T-helper 17 cell (primary cell): Measurements from ENCODE around the gene FNIP1. TPM values are rescaled to one million over a fixed set of nuclear protein-coding genes. Genes with fewer than 3 reads are reported as not detected.
A peak's percentile ranks its signal among the peaks of the same experiment; 100 is the strongest.
"Not testable (repeated sequence)": the region's sequence is repeated elsewhere in the genome, so short reads cannot be mapped to it uniquely, and the experiment has no call there.

Experiments
- ATAC-seq: fragments of 150-1000 bp; cut with Tn5 transposase; 2 replicates; pipeline ENCODE4 v1.10.0; 2021; ENCODE audit warnings: mild to moderate bottlenecking, moderate library complexity
- DNase-seq, 3 donors: peaks; one replicate each; pipeline versions ENCODE4 v3.0.0 to v3.0.0-alpha.2; 2020 to 2021
- H3K9me3 ChIP-seq: one replicate; pipeline ENCODE4 v1.7.0; 2013; ENCODE audit warnings: low read length, mild to moderate bottlenecking; ENCODE audit not compliant: control insufficient read depth, poor library complexity, severe bottlenecking
- H3K27ac Mint-ChIP-seq: one replicate; pipeline ENCODE4 v1.8.0; 2022; ENCODE audit warnings: mild to moderate bottlenecking, moderate library complexity, mixed read lengths
- H3K27me3 Mint-ChIP-seq: one replicate; pipeline ENCODE4 v1.8.0; 2022; ENCODE audit warnings: mixed read lengths
- H3K36me3 Mint-ChIP-seq: one replicate; pipeline ENCODE4 v1.8.0; 2022; ENCODE audit warnings: low read depth, mixed read lengths
- H3K4me1 Mint-ChIP-seq: one replicate; pipeline ENCODE4 v1.8.0; 2022; ENCODE audit warnings: mild to moderate bottlenecking, mixed read lengths
- H3K4me3 Mint-ChIP-seq: one replicate; pipeline ENCODE4 v1.8.0; 2022; ENCODE audit warnings: mild to moderate bottlenecking, moderate library complexity, mixed read lengths
- total RNA-seq, 4 donors: library from RNA in 2 of 4; stranded (reverse) in 2 of 4; gene quantifications; one replicate each; pipeline ENCODE4 v1.2.3 and lab custom pipeline; 2022 to 2026

FNIP1 gene
- total RNA-seq, 2 donors from 2014 or later = 27.5 to 28.8 TPM

DNA sequence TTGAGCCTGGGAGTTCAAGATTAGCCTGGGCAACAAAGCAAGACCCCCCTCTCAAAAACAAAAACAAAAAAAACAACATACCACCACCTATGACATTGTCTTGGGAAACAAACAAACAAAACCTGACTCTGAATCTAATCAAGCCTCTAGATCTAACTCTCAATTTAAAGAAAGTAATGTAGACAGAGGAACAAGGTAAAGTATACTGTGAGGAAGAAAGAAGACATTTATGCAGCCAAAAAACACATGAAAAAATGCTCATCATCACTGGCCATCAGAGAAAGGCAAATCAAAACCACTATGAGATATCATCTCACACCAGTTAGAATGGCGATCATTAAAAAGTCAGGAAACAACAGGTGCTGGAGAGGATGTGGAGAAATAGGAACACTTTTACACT lies 18.7 kb downstream of the FNIP1 start:
- H3K27me3 Mint-ChIP-seq, H3K9me3 ChIP-seq, H3K36me3 Mint-ChIP-seq, H3K4me3 Mint-ChIP-seq, H3K27ac Mint-ChIP-seq, ATAC-seq, DNase-seq: not testable (repeated sequence)
- H3K4me1 Mint-ChIP-seq = peaks cover 20% of the 10 kb centered on the region

DNA sequence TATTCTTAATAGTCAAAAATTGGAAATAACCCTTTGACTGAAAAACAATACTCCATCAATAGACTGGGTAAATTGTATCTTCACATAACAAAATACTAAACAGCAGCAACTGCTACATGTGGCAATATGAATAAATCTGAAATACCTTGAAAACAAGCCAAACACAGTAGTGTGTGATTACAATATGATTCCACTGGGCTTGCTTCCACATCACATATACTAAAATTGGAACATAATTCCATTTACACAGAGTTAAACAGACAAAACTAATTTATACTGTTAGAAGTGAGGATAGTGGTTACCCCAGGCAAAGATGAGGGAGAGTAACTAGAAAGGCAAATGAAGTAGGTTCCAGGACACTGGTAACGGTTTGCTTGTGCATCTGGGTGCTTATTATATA lies 20.4 kb downstream of the FNIP1 start:
- H3K4me3 Mint-ChIP-seq = no peak overlapping the region
- H3K4me1 Mint-ChIP-seq = peaks cover 17% of the 10 kb centered on the region
- ATAC-seq (no peak), DNase-seq (no peak)
- H3K36me3 Mint-ChIP-seq = no peaks in the 10 kb centered on the region
- no peaks in the 10 kb centered on the region for H3K27me3 Mint-ChIP-seq
- no peak overlapping the region for H3K27ac Mint-ChIP-seq
- H3K9me3 ChIP-seq = no peaks in the 10 kb centered on the region

DNA sequence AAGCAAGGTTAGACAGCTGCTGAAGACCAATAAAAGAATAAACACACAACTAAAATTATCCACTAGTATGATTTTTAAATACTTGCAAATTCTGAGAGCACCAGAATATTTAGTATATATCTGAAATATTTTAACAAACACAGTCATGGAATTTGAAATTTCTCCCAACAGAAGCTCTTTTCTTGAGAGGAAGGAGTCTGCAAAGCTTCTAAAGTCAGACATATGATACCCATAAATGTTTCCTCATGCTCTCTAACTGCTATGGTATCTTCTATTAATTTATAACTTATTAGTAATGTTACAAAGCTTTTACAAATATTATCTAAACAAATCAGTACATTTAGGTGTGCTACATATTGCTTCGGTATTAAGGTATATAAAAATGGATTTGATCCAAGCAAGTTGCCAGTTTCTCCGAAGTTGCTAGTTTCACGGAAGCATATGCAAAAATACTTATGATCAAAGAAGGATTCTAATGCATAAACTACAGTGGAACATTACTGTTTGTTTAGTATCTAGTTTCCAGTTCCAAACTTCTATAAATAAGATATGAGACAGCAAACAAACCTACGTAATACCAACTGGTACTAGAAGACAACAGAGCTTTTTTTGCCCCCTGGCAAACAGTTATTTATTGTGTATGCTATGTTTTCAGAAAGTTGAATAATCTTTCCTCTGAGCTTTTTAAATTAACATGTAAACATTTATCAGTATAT lies 22.0 kb downstream of the FNIP1 start:
- H3K4me3 Mint-ChIP-seq = no peak overlapping the region
- H3K27me3 Mint-ChIP-seq = no peaks in the 10 kb centered on the region
- H3K9me3 ChIP-seq = no peaks in the 10 kb centered on the region
- peaks cover 18% of the 10 kb centered on the region for H3K4me1 Mint-ChIP-seq
- H3K27ac Mint-ChIP-seq = no peak overlapping the region
- no peaks in the 10 kb centered on the region for H3K36me3 Mint-ChIP-seq
- ATAC-seq (no peak), DNase-seq (no peak)

DNA sequence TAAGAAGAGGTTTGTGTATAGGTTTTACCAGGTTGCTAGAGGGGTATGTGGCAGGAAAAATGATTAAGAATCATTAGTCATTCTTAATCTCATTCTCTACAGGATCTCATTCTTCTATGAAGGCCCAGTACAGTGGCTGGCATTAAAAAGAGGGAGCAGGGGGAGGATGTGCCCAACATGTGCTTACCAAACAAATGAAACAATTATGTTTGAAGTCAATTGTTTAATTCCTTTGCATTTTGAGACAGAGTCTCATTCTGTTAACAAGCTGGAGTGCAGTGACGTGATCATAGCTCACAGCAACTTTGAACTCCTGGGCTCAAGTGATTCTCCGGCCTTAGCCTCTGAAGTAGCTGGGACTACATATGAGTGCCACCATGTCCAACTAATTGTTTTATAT lies 23.0 kb downstream of the FNIP1 start:
- ATAC-seq = no peak
- peaks cover 26% of the 10 kb centered on the region for H3K4me1 Mint-ChIP-seq
- no peak overlapping the region for H3K27ac Mint-ChIP-seq
- H3K9me3 ChIP-seq = no peaks in the 10 kb centered on the region
- DNase-seq = no peak
- no peak overlapping the region for H3K4me3 Mint-ChIP-seq
- H3K27me3 Mint-ChIP-seq = no peaks in the 10 kb centered on the region
- H3K36me3 Mint-ChIP-seq = no peaks in the 10 kb centered on the region

DNA sequence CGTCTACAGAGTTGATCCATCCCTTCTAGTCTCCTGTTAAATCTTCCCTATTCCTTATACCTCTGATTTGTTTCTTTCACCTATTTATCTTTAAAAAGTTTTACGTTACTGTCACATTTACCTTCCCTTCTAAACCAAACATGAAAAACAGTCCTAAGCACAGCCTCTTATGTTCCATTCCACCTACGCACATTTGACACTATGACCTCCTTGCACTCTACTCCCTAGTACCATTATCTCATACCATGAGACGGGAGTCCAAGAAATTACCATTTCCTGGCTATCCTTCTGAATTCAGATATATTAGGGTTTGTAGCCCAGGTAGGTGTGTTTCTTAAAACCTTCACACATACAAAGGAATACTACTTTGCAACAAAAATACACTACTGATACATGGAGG lies 25.1 kb downstream of the FNIP1 start:
- no peaks in the 10 kb centered on the region for H3K27me3 Mint-ChIP-seq
- peaks cover 24% of the 10 kb centered on the region for H3K4me1 Mint-ChIP-seq
- peaks cover 2% of the 10 kb centered on the region for H3K36me3 Mint-ChIP-seq
- H3K4me3 Mint-ChIP-seq = no peak overlapping the region
- no peaks in the 10 kb centered on the region for H3K9me3 ChIP-seq
- ATAC-seq = no peak
- DNase-seq = no peak
- no peak overlapping the region for H3K27ac Mint-ChIP-seq

DNA sequence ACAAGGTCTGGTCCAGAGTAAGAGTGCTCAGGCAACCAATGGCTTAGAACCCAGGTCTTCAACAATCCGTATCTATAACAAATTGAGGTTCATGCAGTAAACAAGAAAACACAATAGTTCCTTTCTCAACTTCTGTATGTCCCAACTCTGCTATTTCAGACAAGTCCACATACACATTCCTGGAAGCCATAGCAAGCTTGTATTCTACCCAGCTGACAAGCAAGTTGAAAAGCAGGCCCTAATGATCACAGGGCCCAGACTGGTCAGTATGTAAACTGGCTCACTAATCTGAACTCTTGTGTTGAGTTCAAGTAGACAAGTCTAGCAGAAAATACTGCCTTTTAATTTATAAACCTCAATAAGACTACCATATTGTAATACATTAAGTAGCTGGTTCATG lies 26.9 kb downstream of the FNIP1 start:
- peak overlapping the region; percentile 57 for H3K27ac Mint-ChIP-seq
- H3K36me3 Mint-ChIP-seq = peaks cover 2% of the 10 kb centered on the region
- H3K9me3 ChIP-seq = no peaks in the 10 kb centered on the region
- ATAC-seq (no peak), DNase-seq (no peak)
- no peak overlapping the region for H3K4me3 Mint-ChIP-seq
- no peaks in the 10 kb centered on the region for H3K27me3 Mint-ChIP-seq
- H3K4me1 Mint-ChIP-seq = peaks cover 33% of the 10 kb centered on the region

DNA sequence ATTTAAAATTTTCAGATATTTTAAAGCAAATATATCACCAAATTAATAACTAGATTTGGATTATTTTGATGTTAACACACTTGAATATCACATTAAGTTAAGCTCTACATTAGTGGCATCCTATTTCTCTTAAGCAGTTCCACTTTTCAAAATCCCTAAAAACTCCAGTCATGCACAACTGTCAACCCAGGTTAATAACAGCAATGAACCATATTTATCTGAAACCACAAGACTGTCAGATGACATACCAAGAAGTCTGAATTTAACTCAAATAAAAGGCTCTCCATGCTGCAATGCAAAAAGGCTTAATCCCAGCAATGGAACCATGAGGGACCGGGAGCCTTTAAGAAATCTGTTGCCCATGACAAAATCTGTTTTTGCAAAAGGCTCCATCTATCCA lies 27.5 kb downstream of the FNIP1 start:
- DNase-seq (no peak), ATAC-seq (no peak)
- no peaks in the 10 kb centered on the region for H3K27me3 Mint-ChIP-seq
- H3K4me1 Mint-ChIP-seq = peaks cover 31% of the 10 kb centered on the region
- H3K27ac Mint-ChIP-seq = no peak overlapping the region
- H3K9me3 ChIP-seq = peaks cover 3% of the 10 kb centered on the region
- H3K4me3 Mint-ChIP-seq = no peak overlapping the region
- H3K36me3 Mint-ChIP-seq = peaks cover 2% of the 10 kb centered on the region

DNA sequence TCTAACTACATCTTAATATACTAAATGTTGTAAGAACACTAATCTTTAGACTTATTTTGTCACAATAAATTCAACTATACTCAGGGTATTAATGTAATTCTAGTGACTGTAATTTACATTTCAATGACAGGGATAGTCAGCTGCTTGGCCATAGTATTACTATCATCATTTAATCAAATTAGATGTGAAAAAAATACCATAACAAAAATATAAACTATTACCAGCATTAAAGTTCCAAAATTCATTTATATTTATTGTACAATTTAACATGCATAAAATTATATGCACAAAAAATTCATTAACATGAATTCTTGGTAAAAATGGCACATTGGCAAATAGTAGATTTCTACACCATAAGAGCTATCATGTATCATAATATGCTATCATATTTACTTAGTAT lies 28.9 kb downstream of the FNIP1 start:
- H3K36me3 Mint-ChIP-seq = peaks cover 2% of the 10 kb centered on the region
- no peak overlapping the region for H3K4me3 Mint-ChIP-seq
- H3K4me1 Mint-ChIP-seq = peaks cover 29% of the 10 kb centered on the region
- H3K27ac Mint-ChIP-seq = no peak overlapping the region
- no peaks in the 10 kb centered on the region for H3K27me3 Mint-ChIP-seq
- no peak for ATAC-seq
- peaks cover 3% of the 10 kb centered on the region for H3K9me3 ChIP-seq
- no peak for DNase-seq

DNA sequence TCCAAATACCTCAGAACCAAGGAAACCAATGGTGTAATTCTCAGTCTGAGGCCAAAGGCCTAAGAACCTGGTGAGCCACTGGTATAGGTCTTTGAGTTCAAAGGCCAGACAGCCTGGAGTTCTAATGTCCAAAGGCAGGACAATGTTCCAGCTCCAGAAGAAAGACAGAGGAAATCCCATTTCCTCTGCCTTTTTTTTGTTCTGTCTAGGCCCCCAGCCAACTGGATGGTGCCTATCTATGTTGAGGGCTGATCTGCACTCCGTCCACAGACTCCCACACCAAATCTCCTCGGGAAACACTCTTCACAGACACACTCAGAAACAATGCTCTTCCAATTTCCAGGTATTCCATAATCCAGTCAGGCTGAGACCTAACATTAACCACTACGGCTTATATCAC lies 30.1 kb downstream of the FNIP1 start:
- ATAC-seq (no peak), DNase-seq (no peak)
- Mint-ChIP-seq H3K4me3 (no peak overlapping the region), H3K27me3 (no peaks in the 10 kb centered on the region), H3K4me1 (peaks cover 34% of the 10 kb centered on the region), H3K27ac (no peak overlapping the region), H3K36me3 (peaks cover 2% of the 10 kb centered on the region)
- peaks cover 3% of the 10 kb centered on the region for H3K9me3 ChIP-seq

DNA sequence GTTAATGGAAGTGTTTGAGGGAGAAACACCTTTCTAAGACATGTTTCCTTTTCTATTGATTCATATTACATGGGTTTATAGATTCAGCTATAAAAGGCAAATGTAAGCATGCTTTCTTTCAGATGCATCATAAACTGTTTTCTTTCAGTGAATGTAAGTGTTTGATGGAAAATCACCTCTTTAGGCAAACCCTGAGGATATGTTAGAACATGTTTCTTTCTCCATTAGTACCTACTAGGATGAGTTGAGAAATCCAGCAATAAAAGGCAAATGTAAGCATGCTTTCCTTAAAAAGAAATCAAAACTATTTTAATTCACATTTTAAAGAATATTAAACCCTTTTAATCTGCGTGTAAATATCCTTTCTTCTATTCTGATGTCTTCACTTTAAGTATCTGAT lies 31.6 kb downstream of the FNIP1 start:
- peaks cover 2% of the 10 kb centered on the region for H3K36me3 Mint-ChIP-seq
- DNase-seq (no peak), ATAC-seq (no peak)
- H3K27ac Mint-ChIP-seq = no peak overlapping the region
- peaks cover 3% of the 10 kb centered on the region for H3K9me3 ChIP-seq
- no peaks in the 10 kb centered on the region for H3K27me3 Mint-ChIP-seq
- no peak overlapping the region for H3K4me3 Mint-ChIP-seq
- H3K4me1 Mint-ChIP-seq = peaks cover 36% of the 10 kb centered on the region

DNA sequence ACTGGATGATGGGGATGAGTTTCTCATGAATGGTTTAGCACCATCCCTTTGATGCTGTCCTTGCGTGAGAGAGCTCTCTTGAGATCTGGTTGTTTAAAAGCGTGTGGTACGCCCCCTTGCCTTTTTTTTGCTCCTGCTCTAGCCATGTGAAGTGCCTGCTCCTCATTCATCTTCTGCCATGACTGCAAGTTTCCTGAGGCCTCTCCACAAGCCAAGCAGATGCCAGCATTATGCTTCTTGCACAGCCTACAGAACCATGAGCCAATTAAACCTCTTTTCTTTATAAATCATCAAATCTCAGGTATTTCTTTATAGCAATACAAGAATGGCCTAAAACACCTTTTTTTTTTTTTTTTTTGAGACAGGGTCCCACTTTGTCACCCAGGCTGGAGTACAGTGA lies 32.8 kb downstream of the FNIP1 start:
- Mint-ChIP-seq H3K4me1 (peaks cover 31% of the 10 kb centered on the region), H3K27ac (no peak overlapping the region), H3K4me3 (no peak overlapping the region), H3K27me3 (no peaks in the 10 kb centered on the region), H3K36me3 (peaks cover 2% of the 10 kb centered on the region)
- peaks cover 3% of the 10 kb centered on the region for H3K9me3 ChIP-seq
- DNase-seq = no peak
- no peak for ATAC-seq

DNA sequence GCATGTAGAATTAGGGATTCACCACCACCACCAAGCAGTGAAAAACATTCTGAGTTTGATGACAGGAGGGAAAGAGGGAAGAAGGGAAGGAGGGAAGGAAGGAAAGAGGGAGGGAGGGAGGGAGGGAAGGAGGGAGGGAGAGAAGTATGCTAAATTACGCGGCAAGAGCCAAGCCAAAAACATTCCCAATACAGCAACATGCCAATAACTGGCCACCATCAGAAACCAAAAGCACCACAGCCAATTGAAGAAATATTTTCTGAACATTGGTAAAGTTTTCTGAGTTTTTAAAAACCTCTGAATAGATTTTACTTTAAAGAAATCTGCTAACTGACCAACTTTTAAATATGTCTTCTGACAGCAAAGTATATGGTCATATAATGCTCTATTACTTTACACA lies 36.0 kb downstream of the FNIP1 start:
- DNase-seq = no peak
- no peak for ATAC-seq
- Mint-ChIP-seq H3K4me3 (no peak overlapping the region), H3K27me3 (no peaks in the 10 kb centered on the region), H3K36me3 (no peaks in the 10 kb centered on the region), H3K27ac (no peak overlapping the region), H3K4me1 (peaks cover 27% of the 10 kb centered on the region)
- H3K9me3 ChIP-seq = peaks cover 3% of the 10 kb centered on the region

DNA sequence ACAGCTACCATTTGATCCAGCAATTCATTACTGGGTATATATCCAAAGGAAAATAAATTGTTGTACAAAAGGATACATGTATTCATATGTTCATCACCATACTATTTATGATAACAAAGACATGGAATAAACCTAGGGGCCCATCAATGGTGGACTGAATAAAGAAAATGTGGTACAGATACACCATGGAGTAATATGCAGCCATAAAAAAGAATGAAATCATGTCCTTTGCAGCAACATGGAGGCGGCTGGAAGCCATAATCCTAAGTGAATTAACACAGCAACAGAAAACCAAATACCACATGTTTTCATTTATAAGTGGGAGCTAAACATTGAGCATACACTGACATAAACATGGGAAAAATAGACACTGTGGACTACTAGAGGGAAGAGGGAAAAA lies 37.1 kb downstream of the FNIP1 start:
- H3K4me3 Mint-ChIP-seq = no peak overlapping the region

DNA sequence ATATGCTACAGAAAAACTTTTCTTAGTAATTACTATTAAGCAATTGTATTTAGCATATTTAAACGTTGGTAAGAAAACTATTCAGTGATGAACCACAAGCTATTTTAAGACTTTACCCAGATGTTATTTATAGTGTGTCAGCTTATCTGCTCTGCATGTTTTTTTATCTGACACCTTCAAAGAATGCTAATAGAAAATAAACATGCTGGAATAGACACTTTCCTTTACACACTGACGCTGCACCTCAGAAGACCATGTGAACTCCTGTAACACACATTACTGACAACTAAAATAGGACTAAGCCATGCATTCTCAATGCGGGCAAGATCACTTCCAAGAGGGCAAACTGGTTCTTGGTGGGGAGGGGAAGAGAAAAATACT lies 38.3 kb downstream of the FNIP1 start:
- Mint-ChIP-seq H3K27me3 (no peaks in the 10 kb centered on the region), H3K4me3 (peak overlapping the region; percentile 57), H3K36me3 (peaks cover 4% of the 10 kb centered on the region), H3K4me1 (peaks cover 34% of the 10 kb centered on the region), H3K27ac (peak overlapping the region; percentile 62)
- no peak for ATAC-seq
- no peak for DNase-seq
- no peaks in the 10 kb centered on the region for H3K9me3 ChIP-seq

More for the DNA sequence above, 37.1 kb downstream of the FNIP1 start:
- Mint-ChIP-seq H3K27ac (peak overlapping the region; percentile 62), H3K36me3 (peaks cover 2% of the 10 kb centered on the region), H3K27me3 (no peaks in the 10 kb centered on the region), H3K4me1 (peaks cover 30% of the 10 kb centered on the region)
- DNase-seq (no peak), ATAC-seq (no peak)
- peaks cover 2% of the 10 kb centered on the region for H3K9me3 ChIP-seq
